OCI-LY7 (cell line): ENCODE results near the gene ART1. TPM values are rescaled to one million over a fixed set of nuclear protein-coding genes. Genes with fewer than 3 reads are reported as not detected.

Experiments
- BruUV-seq: library from RNA; stranded (reverse); fragments of 400-500 nt; replicated peaks from 2 replicates; lab custom pipeline; 2021; lab: Mats Ljungman, UMichigan
- CTCF ChIA-PET: fragments of 300-600 bp; sonication (Branson Sonifier 250); formaldehyde crosslinking; loops from one replicate; lab custom pipeline; 2022; ENCODE audit warnings: antibody characterized with exemption; ENCODE audit not compliant: unreplicated experiment; lab: Charles Lee
- POLR2A ChIA-PET: fragments of 300-600 bp; sonication (Branson Sonifier 250); formaldehyde crosslinking; loops from one replicate; lab custom pipeline; 2022; ENCODE audit warnings: antibody characterized with exemption; lab: Charles Lee
- DNase-seq: peaks from one replicate; pipeline ENCODE4 v3.0.0-alpha.2; 2015; ENCODE audit warnings: low spot score
- H2AFZ ChIP-seq: fragments of 200-600 bp; sonication (generic), shearing (Covaris generic); 2 replicates; pipeline ENCODE4 v1.6.1; 2014; ENCODE audit warnings: mild to moderate bottlenecking, antibody characterized with exemption, low read length, moderate library complexity
- H3K27ac ChIP-seq: fragments of 200-600 bp; sonication (generic); 2 replicates; pipeline ENCODE4 v1.5.1; 2014; ENCODE audit warnings: mixed run types, low read depth, mild to moderate bottlenecking, moderate library complexity, low read length, inconsistent platforms; ENCODE audit not compliant: poor library complexity, severe bottlenecking
- H3K36me3 ChIP-seq: fragments of 200-600 bp; sonication (generic); 2 replicates; pipeline ENCODE4 v1.6.1; 2014; ENCODE audit warnings: mild to moderate bottlenecking, antibody characterized with exemption, low read length, moderate library complexity, mixed read lengths; ENCODE audit not compliant: insufficient read depth
- H3K4me1 ChIP-seq: fragments of 200-600 bp; sonication (generic); 2 replicates; pipeline ENCODE4 v1.5.1; 2014; ENCODE audit warnings: mild to moderate bottlenecking, low read length; ENCODE audit not compliant: insufficient read depth, poor library complexity, severe bottlenecking
- H3K4me2 ChIP-seq: fragments of 200-600 bp; sonication (generic); 2 replicates; pipeline ENCODE4 v1.6.1; 2014; ENCODE audit warnings: mild to moderate bottlenecking, low read length
- H3K4me3 ChIP-seq: fragments of 200-600 bp; sonication (generic); 2 replicates; pipeline ENCODE4 v1.5.1; 2014; ENCODE audit warnings: mild to moderate bottlenecking, low read depth, low read length; ENCODE audit not compliant: poor library complexity, severe bottlenecking
- H3K79me2 ChIP-seq: fragments of 200-600 bp; sonication (generic); 2 replicates; pipeline ENCODE4 v1.6.1; 2016; ENCODE audit warnings: low read depth, mild to moderate bottlenecking, low read length, moderate library complexity, mixed read lengths; ENCODE audit not compliant: insufficient read depth
- H3K9me2 ChIP-seq: fragments of 200-600 bp; sonication (generic); 2 replicates; pipeline ENCODE4 v1.6.1; 2016; ENCODE audit warnings: mild to moderate bottlenecking, low read length, mixed read lengths; ENCODE audit not compliant: insufficient read depth
- H3K9me3 ChIP-seq: fragments of 200-600 bp; sonication (generic); 2 replicates; pipeline ENCODE4 v1.6.1; 2014; ENCODE audit warnings: mild to moderate bottlenecking, mixed run types, low read length, mixed read lengths
- H4K20me1 ChIP-seq: fragments of 200-600 bp; sonication (generic); 2 replicates; pipeline ENCODE4 v1.6.1; 2014; ENCODE audit warnings: mild to moderate bottlenecking, antibody characterized with exemption, low read length, moderate library complexity, mixed read lengths; ENCODE audit not compliant: insufficient read depth
- CTCF ChIP-seq: fragments of 200-600 bp; sonication (generic); conservative IDR thresholded peaks from 2 replicates; pipeline ENCODE4 v1.5.1; 2014; ENCODE audit warnings: mild to moderate bottlenecking, antibody characterized with exemption, low read length, moderate library complexity, mixed read lengths
- EZH2phosphoT487 ChIP-seq: fragments of 200-600 bp; sonication (generic); IDR thresholded peaks from 2 replicates; pipeline ENCODE4 v1.6.1; 2018; ENCODE audit warnings: low read depth, borderline replicate concordance, mild to moderate bottlenecking, mixed run types, antibody characterized with exemption, low read length, moderate library complexity, mixed read lengths
- intact Hi-C: fragments of 100-400 bp; cut with micrococcal nuclease; formaldehyde crosslinking; loops from one replicate; pipeline ENCODE4 v1.10.0; 2022; ENCODE audit not compliant: unreplicated experiment
- total RNA-seq, 2 experiments: library from RNA; depleted of rRNA in 1 of 2; stranded (reverse); fragments of >200 nt in 1 of 2; shearing (Covaris generic) in 1 of 2; gene quantifications; 2 replicates each; pipeline ENCODE4 v1.2.3, GENCODE V29; 2014 to 2022

The ART1 gene
- total RNA-seq, 2 experiments from 2014 or later = not detected

- H3K4me1 ChIP-seq = no peaks in the 10 kb centered on the region
- POLR2A ChIA-PET = interaction anchor here (0.6 kb wide), 1 partner anchor 153 kb away, joined by 7 read pairs; no protein-coding TSS in a partner anchor
- H2AFZ ChIP-seq = no peak overlapping the region
- DNase-seq = no peak
- H3K9me2 ChIP-seq = no peaks in the 10 kb centered on the region
- CTCF ChIA-PET = no interaction called here
- H3K79me2 ChIP-seq = no peaks in the 10 kb centered on the region
- no peaks in the 10 kb centered on the region for H3K9me3 ChIP-seq
- BruUV-seq = no TSS peak
- no peak overlapping the region for H3K4me2 ChIP-seq
- peaks cover 97% of the 10 kb centered on the region for H3K36me3 ChIP-seq
- H3K27ac ChIP-seq = no peak overlapping the region
- TF ChIP-seq CTCF (no peak), EZH2phosphoT487 (no peak)
- intact Hi-C loops = no loop called here
- no peaks in the 10 kb centered on the region for H4K20me1 ChIP-seq
- no peak overlapping the region for H3K4me3 ChIP-seq
Observed at GRCh38 chr11:3675971-3676370, 31.0 kb downstream of the ART1 start.

- H3K9me3 ChIP-seq = no peaks in the 10 kb centered on the region
- CTCF ChIA-PET = no interaction called here
- H3K9me2 ChIP-seq = no peaks in the 10 kb centered on the region
- BruUV-seq = no TSS peak
- H2AFZ ChIP-seq = no peak overlapping the region
- peaks cover 97% of the 10 kb centered on the region for H3K36me3 ChIP-seq
- H3K4me1 ChIP-seq = no peaks in the 10 kb centered on the region
- no peaks in the 10 kb centered on the region for H4K20me1 ChIP-seq
- intact Hi-C loops = no loop called here
- no peak for TF ChIP-seq EZH2phosphoT487
- no peak for TF ChIP-seq CTCF
- H3K4me3 ChIP-seq = no peak overlapping the region
- no peaks in the 10 kb centered on the region for H3K79me2 ChIP-seq
- H3K27ac ChIP-seq = no peak overlapping the region
- POLR2A ChIA-PET = interaction anchor here (0.6 to 0.7 kb wide), 2 partner anchors 421 to 1094 kb away, joined by 5 to 6 read pairs; no protein-coding TSS in a partner anchor
- no peak overlapping the region for H3K4me2 ChIP-seq
- no peak for DNase-seq
Observed at GRCh38 chr11:3679077-3679476, 34.1 kb downstream of the ART1 start.

- ChIA-PET POLR2A (interaction anchor here (0.6 to 1.0 kb wide), 2 partner anchors 8 to 46 kb away, joined by 5 to 14 read pairs; no protein-coding TSS in a partner anchor), CTCF (interaction anchor here (0.6 kb wide), 1 partner anchor 62 kb away, joined by 3 read pairs; no protein-coding TSS in a partner anchor)
- no peaks in the 10 kb centered on the region for H3K79me2 ChIP-seq
- BruUV-seq = no TSS peak
- no peaks in the 10 kb centered on the region for H3K9me3 ChIP-seq
- TF ChIP-seq CTCF (no peak), EZH2phosphoT487 (no peak)
- DNase-seq = no peak
- H3K4me2 ChIP-seq = no peak overlapping the region
- peaks cover 99% of the 10 kb centered on the region for H3K36me3 ChIP-seq
- H3K4me1 ChIP-seq = no peaks in the 10 kb centered on the region
- intact Hi-C loops = loop anchor here (5.0 kb wide), 1 partner anchor 34 kb away; no protein-coding TSS in a partner anchor
- H3K9me2 ChIP-seq = no peaks in the 10 kb centered on the region
- no peak overlapping the region for H2AFZ ChIP-seq
- H4K20me1 ChIP-seq = no peaks in the 10 kb centered on the region
- H3K27ac ChIP-seq = no peak overlapping the region
- no peak overlapping the region for H3K4me3 ChIP-seq
Observed at GRCh38 chr11:3683039-3683438, 38.1 kb downstream of the ART1 start.
